ENCODE data around the gene MMEL1.

The MMEL1 gene

DNA sequence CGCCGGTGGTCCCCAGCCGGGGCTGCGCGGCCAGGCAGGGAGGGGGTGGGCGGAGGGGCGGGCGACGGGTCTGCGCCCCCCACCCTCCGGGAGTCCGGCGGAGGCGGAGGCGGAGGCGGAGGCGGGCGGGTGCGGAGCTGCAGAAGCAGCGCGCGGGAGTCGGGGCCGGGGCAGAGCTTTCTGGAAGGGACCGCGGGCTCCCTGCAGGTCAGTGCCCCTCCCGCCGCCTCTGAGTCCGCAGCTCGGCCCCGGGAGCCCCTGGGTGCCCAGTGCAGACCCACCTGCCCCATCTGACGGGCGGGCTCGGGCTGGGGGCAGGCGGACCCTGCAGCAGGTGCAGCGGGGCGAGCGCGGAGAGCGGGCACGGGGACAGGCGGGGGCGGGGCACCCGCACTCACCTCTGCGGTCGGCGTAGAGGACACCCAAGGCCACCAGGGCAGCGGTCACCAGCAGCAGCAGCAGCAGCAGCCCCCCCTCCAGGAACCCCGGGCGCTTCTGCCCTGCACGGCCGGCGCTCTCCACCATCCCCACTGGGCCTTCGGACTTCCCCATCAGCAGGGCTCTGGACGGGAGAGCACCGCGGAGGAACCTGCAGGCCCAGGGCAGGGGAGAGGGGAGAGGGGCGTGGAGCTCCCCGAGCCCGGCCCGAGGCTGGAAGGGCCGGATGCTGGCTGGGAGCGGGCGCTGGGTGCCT lies 3.7 kb downstream of the MMEL1 start:
- ChIA-PET CTCF (interaction anchor here (0.7 kb wide), 1 partner anchor 173 kb away, joined by 5 read pairs; no protein-coding TSS in a partner anchor), POLR2A (no interaction called here)
- Histone ChIP-seq H3K27ac (ENCODE audit: extremely low read depth, low read depth, low read length) (no peak overlapping the region), H3K36me3 (ENCODE audit: control insufficient read depth in 2 of 2, insufficient read depth in 1 of 2, low read length in 2 of 2) (no peaks in the 10 kb centered on the region), H3K9me3 (ENCODE audit: control insufficient read depth, insufficient read depth, low read depth, low read length) (no peaks in the 10 kb centered on the region), H3K4me1 (ENCODE audit: control insufficient read depth, insufficient read depth, low read length) (no peaks in the 10 kb centered on the region), H3K4me3 (ENCODE audit: low read depth, low read length) (no peak overlapping the region)
- TF ChIP-seq ZNF266 (tag by site-specific recombination; IDR thresholded peaks at IDR 0.05; ENCODE audit: low read depth) (no peak), ZNF521 (tag by site-specific recombination; IDR thresholded peaks at IDR 0.05) (no peak), ZFHX2 (tag by site-specific recombination; conservative IDR thresholded peaks at IDR 0.05) (peak; percentile 65), ZEB2 (tag by site-specific recombination; IDR thresholded peaks at IDR 0.05) (no peak), ZNF530 (tag by site-specific recombination; IDR thresholded peaks at IDR 0.05; ENCODE audit: low read depth) (no peak), ZNF214 (tag by site-specific recombination; IDR thresholded peaks at IDR 0.05; ENCODE audit: borderline replicate concordance) (no peak), WT1 (tag by site-specific recombination; IDR thresholded peaks at IDR 0.05) (no peak), TRIM28 (IDR thresholded peaks at IDR 0.05; ENCODE audit: borderline replicate concordance, low read length) (no peak), BCL6B (tag by site-specific recombination; IDR thresholded peaks at IDR 0.05) (no peak), SP7 (tag by site-specific recombination; IDR thresholded peaks at IDR 0.05) (no peak), ZNF10 (tag by site-specific recombination; IDR thresholded peaks at IDR 0.05) (no peak)
- TF ChIP-seq, protein P1, sequence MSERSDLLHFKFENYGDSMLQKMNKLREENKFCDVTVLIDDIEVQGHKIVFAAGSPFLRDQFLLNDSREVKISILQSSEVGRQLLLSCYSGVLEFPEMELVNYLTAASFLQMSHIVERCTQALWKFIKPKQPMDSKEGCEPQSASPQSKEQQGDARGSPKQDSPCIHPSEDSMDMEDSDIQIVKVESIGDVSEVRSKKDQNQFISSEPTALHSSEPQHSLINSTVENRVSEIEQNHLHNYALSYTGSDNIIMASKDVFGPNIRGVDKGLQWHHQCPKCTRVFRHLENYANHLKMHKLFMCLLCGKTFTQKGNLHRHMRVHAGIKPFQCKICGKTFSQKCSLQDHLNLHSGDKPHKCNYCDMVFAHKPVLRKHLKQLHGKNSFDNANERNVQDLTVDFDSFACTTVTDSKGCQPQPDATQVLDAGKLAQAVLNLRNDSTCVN (tag by site-specific recombination; optimal IDR thresholded peaks at IDR 0.05), result peak; percentile 25

DNA sequence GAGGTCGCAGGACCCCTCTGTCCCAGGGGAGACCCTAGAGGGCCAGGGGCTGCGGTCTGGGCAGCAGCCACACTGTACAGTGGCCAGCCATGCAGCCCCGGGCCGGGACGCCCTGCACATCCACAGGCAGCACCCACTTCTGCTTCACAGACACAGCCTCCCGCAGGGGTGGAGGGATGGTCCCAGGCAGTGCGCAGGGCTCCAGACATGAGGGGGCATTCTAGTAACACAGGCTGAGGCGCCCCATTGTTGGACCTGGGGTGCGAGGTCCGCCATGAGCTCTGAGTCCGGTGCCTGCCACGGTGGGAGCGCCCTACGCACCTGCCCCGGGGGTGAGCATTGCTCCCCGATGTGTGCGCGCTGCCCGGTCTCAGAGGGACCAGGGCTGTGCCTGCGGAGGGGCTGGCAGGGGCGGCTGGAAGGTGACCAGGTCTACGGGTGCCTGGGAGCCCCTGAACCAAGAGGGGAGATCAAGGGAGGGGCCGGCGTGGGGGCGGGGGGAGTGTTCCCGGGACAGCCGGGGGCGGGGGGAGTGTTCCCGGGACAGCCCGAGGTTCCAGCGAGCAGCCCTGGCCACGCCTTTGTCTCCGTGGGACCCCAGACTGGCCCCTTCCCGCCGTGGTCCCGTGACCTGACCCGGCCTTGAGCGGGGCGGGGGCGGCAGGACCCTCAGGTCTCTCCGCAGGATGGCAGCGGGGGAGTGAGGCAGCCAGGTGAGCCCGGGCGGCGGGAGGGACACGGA lies 4.5 kb downstream of the MMEL1 start:
- ChIA-PET CTCF (no interaction called here), POLR2A (interaction anchor here (0.7 kb wide), 1 partner anchor 10 kb away, joined by 3 read pairs; no protein-coding TSS in a partner anchor)
- H3K4me1 ChIP-seq (ENCODE audit: control insufficient read depth, insufficient read depth, low read length), result no peaks in the 10 kb centered on the region
- TF ChIP-seq MZF1 (tag by site-specific recombination; IDR thresholded peaks at IDR 0.05; ENCODE audit: borderline replicate concordance), result no peak
- no peak for TF ChIP-seq ZBTB21 (tag by site-specific recombination; IDR thresholded peaks at IDR 0.05)
- no peak for TF ChIP-seq ZNF776 (tag by site-specific recombination; IDR thresholded peaks at IDR 0.05; ENCODE audit: borderline replicate concordance)
- TF ChIP-seq ZNF416 (tag by site-specific recombination; IDR thresholded peaks at IDR 0.05), result no peak
- peak; percentile 21; the same call in 1 of the 2 replicates for TF ChIP-seq ZIC2 (tag by site-specific recombination; IDR thresholded peaks at IDR 0.05)
- TF ChIP-seq ZNF561 (tag by site-specific recombination; IDR thresholded peaks at IDR 0.05; ENCODE audit: borderline replicate concordance), result peak; percentile 97; the same call in 1 of the 2 replicates
- TF ChIP-seq PATZ1 (tag by site-specific recombination; IDR thresholded peaks at IDR 0.05), result peak; percentile 34; the same call in 1 of the 2 replicates
- TF ChIP-seq ZNF341 (tag by site-specific recombination; IDR thresholded peaks at IDR 0.05; ENCODE audit: low read depth), result peak; percentile 92
- no peak for TF ChIP-seq ZNF629 (tag by site-specific recombination; IDR thresholded peaks at IDR 0.05)
- TF ChIP-seq SCRT1 (tag by site-specific recombination; IDR thresholded peaks at IDR 0.05; ENCODE audit: borderline replicate concordance), result no peak
- no peak for TF ChIP-seq ZNF792 (tag by site-specific recombination; IDR thresholded peaks at IDR 0.05)
- TF ChIP-seq INSM2 (tag by site-specific recombination; IDR thresholded peaks at IDR 0.05), result no peak
- TF ChIP-seq ZNF214 (tag by site-specific recombination; IDR thresholded peaks at IDR 0.05; ENCODE audit: borderline replicate concordance), result no peak
- no peak for TF ChIP-seq PRDM1 (tag by site-specific recombination; IDR thresholded peaks at IDR 0.05)
- peak; percentile 51; the same call in 1 of the 2 replicates for TF ChIP-seq ZBTB20 (tag by site-specific recombination; IDR thresholded peaks at IDR 0.05)
- no peak for TF ChIP-seq ZFHX2 (tag by site-specific recombination; conservative IDR thresholded peaks at IDR 0.05)
- TF ChIP-seq GLIS2 (tag by site-specific recombination; IDR thresholded peaks at IDR 0.05), result 0 out of 2 replicates have a peak, but pooled peaks have one; percentile 41
- no peak for TF ChIP-seq TRIM28 (IDR thresholded peaks at IDR 0.05; ENCODE audit: borderline replicate concordance, low read length)
- peak; percentile 28 for TF ChIP-seq ZNF335 (tag by site-specific recombination; conservative IDR thresholded peaks at IDR 0.05)
- H3K27ac ChIP-seq (ENCODE audit: extremely low read depth, low read depth, low read length), result no peak overlapping the region
- no peaks in the 10 kb centered on the region for H3K36me3 ChIP-seq (ENCODE audit: control insufficient read depth in 2 of 2, insufficient read depth in 1 of 2, low read length in 2 of 2)
- no peak overlapping the region for H3K4me3 ChIP-seq (ENCODE audit: low read depth, low read length)
- H3K9me3 ChIP-seq (ENCODE audit: control insufficient read depth, insufficient read depth, low read depth, low read length), result no peaks in the 10 kb centered on the region
